Measurements from ENCODE around the gene NTN5.
A peak's percentile ranks its signal among the peaks of the same experiment; 100 is the strongest.

NTN5 gene

DNA sequence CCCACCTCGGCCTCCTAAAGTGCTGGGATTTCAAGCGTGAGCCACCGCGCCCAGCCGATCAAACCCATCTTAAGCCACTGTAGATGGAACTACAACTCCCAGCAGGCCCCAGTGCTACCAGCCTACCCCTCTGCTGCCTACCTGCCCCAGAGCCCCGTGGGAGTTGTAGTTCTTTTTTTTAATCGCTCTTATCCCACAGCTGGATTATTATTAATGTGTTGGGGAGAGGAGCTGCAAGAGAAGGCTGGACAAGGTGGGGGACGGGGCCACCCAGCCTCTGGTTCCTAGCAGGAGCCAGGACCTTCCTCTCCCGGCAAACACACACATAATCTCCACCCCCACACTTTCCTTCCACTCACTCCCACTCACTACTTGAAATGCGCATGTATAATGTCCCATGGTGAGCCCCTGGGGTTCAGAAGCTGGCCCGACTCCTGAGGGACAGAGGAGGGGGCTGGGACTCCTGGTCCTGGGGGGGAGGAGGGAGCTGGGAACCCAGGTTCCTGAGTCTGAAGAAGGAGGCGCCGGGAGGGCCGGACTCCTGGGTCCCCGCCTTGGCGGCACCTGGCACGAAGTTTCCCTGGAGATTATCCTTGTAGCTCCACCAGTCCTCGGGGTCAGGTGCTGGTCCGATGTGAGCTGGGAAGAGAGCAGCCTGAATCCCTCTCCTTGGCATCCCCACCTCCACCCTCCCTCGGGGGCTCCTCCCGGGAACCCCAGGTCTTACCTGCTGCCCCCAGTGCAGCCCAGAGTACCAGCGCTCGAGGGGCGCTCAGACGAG lies 27.8 kb downstream of the NTN5 start:
- H3K27ac ChIP-seq (ENCODE audit: low read length), result no peak overlapping the region
- no peaks in the 10 kb centered on the region for H3K4me1 ChIP-seq (ENCODE audit: control insufficient read depth, insufficient read depth, low read length)
- no peaks in the 10 kb centered on the region for H3K36me3 ChIP-seq (ENCODE audit: control insufficient read depth, insufficient read depth, low read length)
- no CpG with 5 or more reads among the region's 25 CpGs for WGBS (ENCODE audit: insufficient coverage, insufficient read length)
- H3K27me3 ChIP-seq (ENCODE audit: control insufficient read depth, insufficient read depth, low read length), result no peaks in the 10 kb centered on the region
- no peaks in the 10 kb centered on the region for H3K9me3 ChIP-seq (ENCODE audit: control insufficient read depth, insufficient read depth, low read length)
- H3K4me3 ChIP-seq (ENCODE audit: low read length), result peak overlapping the region; percentile 63; the same call in 1 of the 2 replicates
- DNase-seq (ENCODE audit: low read depth, low spot score), result no peak

DNA sequence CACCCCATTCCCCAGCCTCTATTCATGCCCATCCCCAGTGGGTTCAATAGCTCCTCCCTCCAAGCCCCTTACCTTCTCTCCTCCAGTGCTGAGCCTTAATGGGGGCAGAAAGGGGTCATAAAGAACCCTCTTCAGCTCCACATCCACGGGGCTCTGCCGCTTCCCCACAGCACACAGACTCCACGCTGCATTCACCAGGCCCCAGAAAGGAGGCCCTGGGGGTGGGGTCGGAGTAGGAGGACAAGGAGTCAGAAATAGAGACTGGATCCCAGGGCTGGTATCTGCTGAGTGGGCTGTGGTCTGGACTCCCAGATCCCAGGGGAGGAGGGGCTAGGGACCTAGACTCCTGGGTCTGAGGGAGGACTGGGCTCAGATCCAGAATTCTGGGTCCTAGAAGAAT lies 28.5 kb downstream of the NTN5 start:
- no peaks in the 10 kb centered on the region for H3K9me3 ChIP-seq (ENCODE audit: control insufficient read depth, insufficient read depth, low read length)
- no peaks in the 10 kb centered on the region for H3K27me3 ChIP-seq (ENCODE audit: control insufficient read depth, insufficient read depth, low read length)
- H3K27ac ChIP-seq (ENCODE audit: low read length), result no peak overlapping the region
- peak overlapping the region; percentile 14; the same call in 1 of the 2 replicates for H3K4me3 ChIP-seq (ENCODE audit: low read length)
- no peaks in the 10 kb centered on the region for H3K36me3 ChIP-seq (ENCODE audit: control insufficient read depth, insufficient read depth, low read length)
- 0 out of 2 replicates have a peak, but pooled peaks cover 3% of the 10 kb centered on the region for H3K4me1 ChIP-seq (ENCODE audit: control insufficient read depth, insufficient read depth, low read length)
- no peak for DNase-seq (ENCODE audit: low read depth, low spot score)
- no CpG with 5 or more reads among the region's 4 CpGs for WGBS (ENCODE audit: insufficient coverage, insufficient read length)

DNA sequence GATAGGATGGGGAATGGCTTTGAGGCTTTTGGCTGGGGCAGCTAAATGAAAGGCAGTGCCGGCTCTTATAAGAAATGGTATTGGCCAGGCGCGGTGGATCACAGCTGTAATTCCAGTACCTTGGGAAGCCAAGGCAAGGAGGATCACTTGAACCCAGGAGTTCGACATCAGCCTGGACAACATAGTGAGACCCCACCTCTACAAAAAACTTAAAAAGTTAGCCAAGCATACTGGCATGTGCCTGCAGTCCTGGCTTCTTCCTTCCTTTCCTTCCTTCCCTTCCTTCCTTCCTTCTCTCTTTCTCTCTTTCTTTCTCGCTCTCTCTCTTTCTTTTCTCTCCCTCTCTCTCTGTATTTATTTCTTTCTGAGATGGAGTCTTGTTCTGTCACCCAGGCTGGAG lies 30.0 kb downstream of the NTN5 start:
- Histone ChIP-seq H3K4me3 (ENCODE audit: low read length) (no peak overlapping the region), H3K36me3 (ENCODE audit: control insufficient read depth, insufficient read depth, low read length) (no peaks in the 10 kb centered on the region), H3K9me3 (ENCODE audit: control insufficient read depth, insufficient read depth, low read length) (no peaks in the 10 kb centered on the region), H3K27me3 (ENCODE audit: control insufficient read depth, insufficient read depth, low read length) (no peaks in the 10 kb centered on the region), H3K4me1 (ENCODE audit: control insufficient read depth, insufficient read depth, low read length) (peaks cover 10% of the 10 kb centered on the region; the same call in 1 of the 2 replicates), H3K27ac (ENCODE audit: low read length) (no peak overlapping the region)
- WGBS (ENCODE audit: insufficient coverage, insufficient read length), result no CpG with 5 or more reads among the region's 5 CpGs
- DNase-seq (ENCODE audit: low read depth, low spot score), result no peak

DNA sequence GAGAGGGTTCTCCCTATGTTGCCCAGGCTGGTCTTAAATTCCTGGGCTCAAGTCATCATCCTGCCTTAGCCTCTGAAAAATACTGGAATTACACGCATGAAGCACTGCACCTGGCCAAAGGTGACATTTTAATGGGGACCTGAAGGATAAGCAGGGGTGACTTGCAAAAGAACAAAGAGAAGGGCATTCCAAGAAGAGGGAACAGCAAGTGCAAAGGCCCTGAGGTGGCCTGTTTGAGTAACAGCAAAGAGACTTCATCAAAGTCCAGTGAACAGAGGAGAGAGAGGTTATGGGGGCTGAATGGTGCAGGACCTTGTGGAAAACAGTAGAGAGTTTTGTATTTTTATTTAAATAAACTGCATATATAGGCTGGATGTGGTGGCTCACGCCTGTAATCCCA lies 31.0 kb downstream of the NTN5 start:
- Histone ChIP-seq H3K36me3 (ENCODE audit: control insufficient read depth, insufficient read depth, low read length) (no peaks in the 10 kb centered on the region), H3K27me3 (ENCODE audit: control insufficient read depth, insufficient read depth, low read length) (no peaks in the 10 kb centered on the region), H3K4me3 (ENCODE audit: low read length) (no peak overlapping the region), H3K4me1 (ENCODE audit: control insufficient read depth, insufficient read depth, low read length) (peaks cover 10% of the 10 kb centered on the region; the same call in 1 of the 2 replicates), H3K27ac (ENCODE audit: low read length) (no peak overlapping the region), H3K9me3 (ENCODE audit: control insufficient read depth, insufficient read depth, low read length) (no peaks in the 10 kb centered on the region)
- no peak for DNase-seq (ENCODE audit: low read depth, low spot score)
- no CpG with 5 or more reads among the region's 2 CpGs for WGBS (ENCODE audit: insufficient coverage, insufficient read length)

DNA sequence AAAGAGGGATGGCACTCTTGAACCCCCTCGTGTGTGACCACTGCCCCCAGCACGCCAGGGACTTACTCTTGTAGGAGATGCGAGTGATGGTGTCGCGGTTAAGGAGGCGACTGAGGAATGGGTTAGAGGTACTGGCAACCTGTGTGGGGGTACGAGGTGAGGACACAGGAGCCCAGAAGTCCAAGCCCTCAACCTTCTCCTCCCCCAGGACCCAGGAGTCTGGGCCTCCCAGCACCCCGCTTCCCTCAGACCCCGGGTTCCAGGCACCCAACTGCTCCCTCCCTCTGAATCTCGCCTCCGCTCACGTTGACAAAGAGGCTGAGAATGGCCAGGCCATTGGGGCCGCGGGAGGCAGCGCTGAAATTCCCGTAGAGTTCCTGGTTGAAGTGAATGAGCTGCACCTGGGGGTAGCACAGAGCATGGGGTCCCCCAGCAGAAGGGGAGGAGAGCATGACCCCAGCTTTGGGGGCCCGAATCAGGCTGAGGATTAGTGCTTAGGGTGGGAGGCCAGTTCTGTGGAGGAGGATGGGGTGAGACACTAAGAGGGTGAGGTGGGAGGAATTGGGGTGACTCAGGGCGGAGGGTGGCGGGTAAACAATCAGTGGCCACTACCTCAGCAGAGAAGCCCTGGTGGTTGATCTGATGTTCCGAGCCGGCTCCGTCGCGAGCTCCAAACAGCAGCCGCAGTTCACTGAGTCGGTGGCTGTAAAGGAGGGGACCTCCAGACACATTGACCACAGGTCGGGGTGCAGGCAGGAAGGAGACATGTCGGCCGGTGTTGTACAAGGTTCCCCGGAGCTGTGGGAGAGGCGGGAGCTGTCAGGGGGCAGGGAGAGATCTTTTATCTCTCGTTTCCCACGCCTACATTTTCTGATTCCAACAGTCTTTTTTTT lies 33.1 kb downstream of the NTN5 start:
- Histone ChIP-seq H3K36me3 (ENCODE audit: control insufficient read depth, insufficient read depth, low read length) (no peaks in the 10 kb centered on the region), H3K4me1 (ENCODE audit: control insufficient read depth, insufficient read depth, low read length) (peaks cover 10% of the 10 kb centered on the region; the same call in 1 of the 2 replicates), H3K4me3 (ENCODE audit: low read length) (no peak overlapping the region), H3K27me3 (ENCODE audit: control insufficient read depth, insufficient read depth, low read length) (no peaks in the 10 kb centered on the region; the same call in 1 of the 2 replicates), H3K9me3 (ENCODE audit: control insufficient read depth, insufficient read depth, low read length) (no peaks in the 10 kb centered on the region), H3K27ac (ENCODE audit: low read length) (no peak overlapping the region)
- WGBS (ENCODE audit: insufficient coverage, insufficient read length), result no CpG with 5 or more reads among the region's 33 CpGs
- no peak for DNase-seq (ENCODE audit: low read depth, low spot score)

DNA sequence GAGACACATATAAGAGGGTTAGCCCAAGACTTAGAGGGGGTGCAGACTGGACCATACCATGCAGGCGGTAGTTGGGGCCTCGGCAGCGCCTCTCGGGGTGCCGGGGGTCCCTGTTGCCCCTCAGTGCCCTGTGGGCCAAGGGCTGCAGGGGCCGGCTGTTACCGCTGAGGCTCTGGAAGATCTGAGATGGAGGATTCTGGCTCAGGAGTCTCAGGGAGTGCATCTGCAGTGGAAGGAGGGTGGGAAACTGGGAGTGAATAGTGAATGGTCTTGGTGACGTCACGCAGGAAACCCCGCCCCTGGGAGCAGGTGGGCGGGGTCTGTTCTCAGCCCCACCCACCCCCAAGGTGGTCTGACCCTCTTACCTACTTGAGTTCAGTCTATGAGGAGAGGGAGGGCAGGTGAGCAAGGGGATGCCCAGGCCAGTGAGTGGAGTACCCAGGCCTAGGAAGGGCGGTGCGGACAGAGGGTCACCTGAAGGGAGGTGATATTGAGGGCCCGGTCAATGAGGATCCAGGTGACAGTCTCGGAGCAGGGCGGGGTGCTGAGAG lies 33.9 kb downstream of the NTN5 start:
- H3K36me3 ChIP-seq (ENCODE audit: control insufficient read depth, insufficient read depth, low read length), result no peaks in the 10 kb centered on the region
- H3K27me3 ChIP-seq (ENCODE audit: control insufficient read depth, insufficient read depth, low read length), result no peaks in the 10 kb centered on the region; the same call in 1 of the 2 replicates
- peaks cover 13% of the 10 kb centered on the region; the same call in 1 of the 2 replicates for H3K4me1 ChIP-seq (ENCODE audit: control insufficient read depth, insufficient read depth, low read length)
- no peaks in the 10 kb centered on the region for H3K9me3 ChIP-seq (ENCODE audit: control insufficient read depth, insufficient read depth, low read length)
- no peak overlapping the region for H3K4me3 ChIP-seq (ENCODE audit: low read length)
- H3K27ac ChIP-seq (ENCODE audit: low read length), result no peak overlapping the region
- no peak for DNase-seq (ENCODE audit: low read depth, low spot score)
- WGBS (ENCODE audit: insufficient coverage, insufficient read length), result no CpG with 5 or more reads among the region's 16 CpGs

DNA sequence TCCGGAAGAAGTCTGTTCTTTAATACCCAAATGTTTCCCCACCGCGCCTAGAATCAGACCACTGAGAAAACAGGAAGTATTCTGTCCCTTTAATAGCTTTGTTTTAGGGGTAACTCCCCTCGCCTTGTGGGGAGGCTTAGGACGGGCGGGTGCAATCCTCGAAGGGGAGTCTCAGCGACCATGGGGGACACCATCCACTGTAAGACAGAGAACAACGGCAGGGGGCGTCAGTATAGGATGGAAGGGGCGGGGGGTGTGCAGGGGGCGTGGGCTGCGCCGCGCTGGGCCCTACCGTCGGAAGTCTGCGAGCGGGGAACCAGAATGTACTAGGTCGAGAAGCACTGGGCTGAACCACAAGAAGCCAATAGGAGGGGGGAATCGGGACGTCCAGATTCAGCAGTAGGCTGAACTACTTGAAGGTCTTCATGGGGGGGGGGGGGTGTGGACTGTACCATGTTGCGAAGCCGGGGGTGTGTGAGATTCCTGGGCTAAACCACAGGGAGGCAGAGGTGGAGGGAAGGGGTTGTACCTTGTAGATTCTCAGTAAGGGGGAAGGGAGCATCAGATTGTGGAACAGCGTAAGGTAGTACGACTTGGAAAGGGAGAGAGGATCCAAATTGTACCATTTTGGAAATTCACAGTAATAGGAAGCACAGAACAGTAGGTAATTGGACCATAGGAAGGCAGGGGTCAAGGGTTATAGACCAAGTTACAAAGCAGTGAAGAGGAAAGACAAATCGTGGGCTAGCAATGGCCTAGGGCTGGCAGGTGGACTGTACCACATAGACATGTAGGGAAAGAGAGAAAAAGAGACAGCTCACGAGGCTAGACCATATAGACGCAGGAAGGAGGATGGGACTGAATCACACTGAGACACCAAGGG lies 34.6 kb downstream of the NTN5 start:
- peak overlapping the region; percentile 18; the same call in 1 of the 2 replicates for H3K4me3 ChIP-seq (ENCODE audit: low read length)
- H3K4me1 ChIP-seq (ENCODE audit: control insufficient read depth, insufficient read depth, low read length), result peaks cover 13% of the 10 kb centered on the region; the same call in 1 of the 2 replicates
- no CpG with 5 or more reads among the region's 29 CpGs for WGBS (ENCODE audit: insufficient coverage, insufficient read length)
- no peaks in the 10 kb centered on the region; the same call in 1 of the 2 replicates for H3K27me3 ChIP-seq (ENCODE audit: control insufficient read depth, insufficient read depth, low read length)
- no peaks in the 10 kb centered on the region for H3K36me3 ChIP-seq (ENCODE audit: control insufficient read depth, insufficient read depth, low read length)
- no peaks in the 10 kb centered on the region for H3K9me3 ChIP-seq (ENCODE audit: control insufficient read depth, insufficient read depth, low read length)
- H3K27ac ChIP-seq (ENCODE audit: low read length), result no peak overlapping the region
- no peak for DNase-seq (ENCODE audit: low read depth, low spot score)

DNA sequence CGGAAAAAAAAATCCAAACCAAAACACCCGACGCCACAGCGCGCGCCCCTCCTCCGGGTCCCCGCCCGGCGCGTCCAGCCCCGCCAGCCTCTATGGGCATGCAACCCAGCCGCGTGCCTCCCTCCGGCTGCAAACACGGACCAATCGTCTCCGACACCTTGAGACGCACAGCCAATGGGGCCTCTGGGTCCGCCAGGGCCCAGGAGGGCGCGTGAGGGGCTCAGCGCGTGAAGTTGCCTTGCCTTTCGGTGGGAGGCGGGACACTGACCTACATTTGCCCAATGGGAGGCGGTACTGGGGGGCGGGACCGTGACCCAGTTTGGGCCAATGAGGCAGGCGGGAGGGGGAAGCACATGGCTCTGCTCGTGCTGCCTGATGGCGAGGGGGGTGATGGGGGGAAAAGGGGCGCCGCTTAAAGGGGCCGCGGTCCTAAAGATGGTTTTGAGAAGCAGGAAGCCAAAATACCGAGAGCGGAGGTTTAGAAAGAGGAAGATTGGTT lies 35.3 kb downstream of the NTN5 start:
- WGBS (ENCODE audit: insufficient coverage, insufficient read length), result no CpG with 5 or more reads among the region's 38 CpGs
- no peak overlapping the region for H3K27ac ChIP-seq (ENCODE audit: low read length)
- peak; percentile 97 for DNase-seq (ENCODE audit: low read depth, low spot score)
- peak overlapping the region; percentile 58; the same call in 1 of the 2 replicates for H3K4me3 ChIP-seq (ENCODE audit: low read length)
- peaks cover 13% of the 10 kb centered on the region; the same call in 1 of the 2 replicates for H3K4me1 ChIP-seq (ENCODE audit: control insufficient read depth, insufficient read depth, low read length)
- no peaks in the 10 kb centered on the region for H3K36me3 ChIP-seq (ENCODE audit: control insufficient read depth, insufficient read depth, low read length)
- H3K27me3 ChIP-seq (ENCODE audit: control insufficient read depth, insufficient read depth, low read length), result no peaks in the 10 kb centered on the region; the same call in 1 of the 2 replicates
- H3K9me3 ChIP-seq (ENCODE audit: control insufficient read depth, insufficient read depth, low read length), result no peaks in the 10 kb centered on the region

DNA sequence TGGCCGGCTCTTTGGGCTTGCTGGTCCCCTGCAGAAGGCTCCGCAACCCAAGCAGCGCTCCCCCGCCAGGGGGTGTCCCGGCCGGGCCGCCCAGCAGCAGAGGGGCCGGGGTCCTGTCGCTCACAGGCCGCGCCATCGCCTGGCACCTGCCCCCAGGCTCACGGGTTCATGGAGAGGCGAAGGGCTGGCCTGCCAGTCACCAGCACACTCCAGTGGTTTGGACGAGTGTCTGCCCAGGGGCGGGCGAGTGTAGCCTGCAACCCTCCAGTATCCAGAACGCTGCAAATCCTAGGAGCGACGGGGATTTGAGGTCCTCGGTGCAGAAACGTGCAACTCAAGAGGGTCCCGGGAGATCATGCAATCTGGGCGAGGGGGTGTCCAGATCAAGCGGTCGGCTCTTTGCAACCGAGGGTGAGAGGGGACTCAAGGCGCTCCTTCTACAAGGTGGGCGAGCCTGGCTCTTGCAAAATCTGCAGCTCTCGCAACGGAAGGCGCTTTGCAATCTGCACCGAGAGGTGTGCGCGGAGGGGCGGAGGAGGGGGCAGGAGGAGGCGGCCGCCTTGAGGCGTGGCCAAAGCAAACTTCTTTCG lies 35.9 kb downstream of the NTN5 start, which contains the start of gene DBP:
TSS of gene DBP (minus strand) at position 521 of the 590 bp plus-strand sequence. CDS start at position 136, 385 bp downstream.
- Histone ChIP-seq H3K9me3 (ENCODE audit: control insufficient read depth, insufficient read depth, low read length) (no peaks in the 10 kb centered on the region), H3K4me3 (ENCODE audit: low read length) (peak within 1 kb of the TSS; percentile 58; the same call in 1 of the 2 replicates), H3K4me1 (ENCODE audit: control insufficient read depth, insufficient read depth, low read length) (peaks cover 13% of the 10 kb centered on the region; the same call in 1 of the 2 replicates), H3K27ac (ENCODE audit: low read length) (no peak within 1 kb of the TSS), H3K27me3 (ENCODE audit: control insufficient read depth, insufficient read depth, low read length) (no peaks in the 10 kb centered on the region; the same call in 1 of the 2 replicates), H3K36me3 (ENCODE audit: control insufficient read depth, insufficient read depth, low read length) (no peaks in the 10 kb centered on the region)
- WGBS (ENCODE audit: insufficient coverage, insufficient read length), result no CpG with 5 or more reads among the region's 40 CpGs
- no peak for DNase-seq (ENCODE audit: low read depth, low spot score)

Measured in iPS DF 6.9 (cell line).